RWPE2 (cell line): Measurements from ENCODE around the gene DOCK9.

Experiments used
- ATAC-seq: fragments of 200-7000 bp; cut with Tn5 transposase; 3 replicates; pipeline ENCODE4 v1.9.1; 2021; ENCODE audit warnings: low read depth
- DNase-seq: peaks from one replicate; pipeline ENCODE4 v3.0.0-alpha.2; 2020; ENCODE audit warnings: low spot score
- H3K27ac ChIP-seq: fragments of 450-650 bp; 2 replicates; pipeline ENCODE4 v1.5.1; 2017; ENCODE audit warnings: mild to moderate bottlenecking; ENCODE audit not compliant: poor library complexity, severe bottlenecking
- H3K27me3 ChIP-seq: fragments of 250-450 bp; sonication (Bioruptor Pico); 2 replicates; pipeline ENCODE4 v1.5.1; 2021; ENCODE audit warnings: mild to moderate bottlenecking, moderate library complexity; ENCODE audit not compliant: insufficient read depth, poor library complexity, severe bottlenecking
- H3K36me3 ChIP-seq: fragments of 250-450 bp; sonication (Bioruptor Pico); 2 replicates; pipeline ENCODE4 v1.5.1; 2020; ENCODE audit warnings: low read depth, mild to moderate bottlenecking, moderate library complexity
- H3K4me1 ChIP-seq: fragments of 250-450 bp; sonication (Bioruptor Pico); 2 replicates; pipeline ENCODE4 v1.5.1; 2021; ENCODE audit warnings: mild to moderate bottlenecking, moderate library complexity; ENCODE audit not compliant: insufficient read depth, poor library complexity, severe bottlenecking
- H3K4me3 ChIP-seq: fragments of 250-450 bp; sonication (Bioruptor Pico); 2 replicates; pipeline ENCODE4 v1.5.1; 2021; ENCODE audit warnings: mild to moderate bottlenecking, moderate library complexity; ENCODE audit not compliant: severe bottlenecking
- H3K9me3 ChIP-seq: fragments of 250-450 bp; sonication (Bioruptor Pico); 2 replicates; pipeline ENCODE4 v1.5.1; 2021; ENCODE audit warnings: mild to moderate bottlenecking, moderate library complexity; ENCODE audit not compliant: severe bottlenecking
- CTCF ChIP-seq: fragments of 450-650 bp; IDR thresholded peaks from one replicate; pipeline ENCODE4 v1.5.1; 2017; ENCODE audit warnings: mild to moderate bottlenecking, moderate library complexity; ENCODE audit not compliant: poor library complexity, severe bottlenecking

Gene DOCK9

GRCh38 chr13:98937911-98938381, 39.9 kb downstream of the DOCK9 start:
- H3K27ac ChIP-seq, result no peak overlapping the region
- no peak for TF ChIP-seq CTCF
- DNase-seq, result no peak

GRCh38 chr13:98934243-98934642, 43.6 kb downstream of the DOCK9 start:
- no peak for ATAC-seq
- Histone ChIP-seq H3K27ac (no peak overlapping the region), H3K4me3 (no peak overlapping the region), H3K4me1 (peaks cover 4% of the 10 kb centered on the region), H3K27me3 (no peaks in the 10 kb centered on the region), H3K36me3 (no peaks in the 10 kb centered on the region), H3K9me3 (peaks cover 6% of the 10 kb centered on the region)
- no peak for DNase-seq
- no peak for TF ChIP-seq CTCF

More at GRCh38 chr13:98937911-98938381, 39.9 kb downstream of the DOCK9 start:
- H3K9me3 ChIP-seq, result peaks cover 6% of the 10 kb centered on the region
- no peak for ATAC-seq
- H3K27me3 ChIP-seq, result no peaks in the 10 kb centered on the region
- no peaks in the 10 kb centered on the region for H3K36me3 ChIP-seq
- H3K4me1 ChIP-seq, result peaks cover 11% of the 10 kb centered on the region
- H3K4me3 ChIP-seq, result no peak overlapping the region

GRCh38 chr13:98930151-98930591, 47.7 kb downstream of the DOCK9 start:
- H3K27me3 ChIP-seq, result no peaks in the 10 kb centered on the region
- DNase-seq (no peak), ATAC-seq (no peak)
- peaks cover 8% of the 10 kb centered on the region; the same call in 1 of the 2 replicates for H3K36me3 ChIP-seq
- no peak overlapping the region for H3K4me3 ChIP-seq
- no peak overlapping the region for H3K27ac ChIP-seq
- no peak for TF ChIP-seq CTCF
- H3K9me3 ChIP-seq, result peaks cover 4% of the 10 kb centered on the region
- no peaks in the 10 kb centered on the region for H3K4me1 ChIP-seq

GRCh38 chr13:98927951-98928927, 49.6 kb downstream of the DOCK9 start:
- peaks cover 10% of the 10 kb centered on the region; the same call in 1 of the 2 replicates for H3K36me3 ChIP-seq
- H3K27ac ChIP-seq, result no peak overlapping the region
- no peak for TF ChIP-seq CTCF
- H3K9me3 ChIP-seq, result no peaks in the 10 kb centered on the region
- ATAC-seq (no peak), DNase-seq (no peak)
- no peaks in the 10 kb centered on the region for H3K4me1 ChIP-seq
- no peak overlapping the region for H3K4me3 ChIP-seq
- no peaks in the 10 kb centered on the region for H3K27me3 ChIP-seq
